GM19193 (cell line): Measurements from ENCODE around the gene HSD17B14.

ENCODE experiments used
- POLR2A ChIP-seq: IDR thresholded peaks from 4 replicates; pipeline ENCODE4 v1.6.1; 2011; ENCODE audit not compliant: insufficient read depth, insufficient read length; ENCODE audit errors: extremely low read depth

The HSD17B14 gene

DNA sequence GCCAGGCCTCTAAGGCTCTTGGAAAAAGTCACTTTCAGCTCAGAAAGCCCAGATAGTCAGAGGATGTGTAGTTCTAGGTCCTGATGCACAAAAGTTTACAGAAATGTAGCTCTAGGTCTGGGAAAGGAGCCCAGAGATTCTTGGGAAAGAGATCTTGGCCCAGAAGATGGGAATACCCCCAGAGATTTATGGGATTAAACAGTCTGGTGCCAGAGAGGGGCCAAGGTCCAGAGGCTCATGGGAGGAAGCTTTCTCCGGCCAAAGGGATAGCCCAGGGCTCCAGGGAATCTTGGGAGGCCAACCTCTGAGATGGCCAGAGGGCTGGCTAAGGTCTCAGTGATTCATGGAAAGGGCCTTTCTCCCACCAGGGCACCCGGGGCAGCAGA, 40.6 kb downstream of the HSD17B14 start:
- no peak for TF ChIP-seq POLR2A

DNA sequence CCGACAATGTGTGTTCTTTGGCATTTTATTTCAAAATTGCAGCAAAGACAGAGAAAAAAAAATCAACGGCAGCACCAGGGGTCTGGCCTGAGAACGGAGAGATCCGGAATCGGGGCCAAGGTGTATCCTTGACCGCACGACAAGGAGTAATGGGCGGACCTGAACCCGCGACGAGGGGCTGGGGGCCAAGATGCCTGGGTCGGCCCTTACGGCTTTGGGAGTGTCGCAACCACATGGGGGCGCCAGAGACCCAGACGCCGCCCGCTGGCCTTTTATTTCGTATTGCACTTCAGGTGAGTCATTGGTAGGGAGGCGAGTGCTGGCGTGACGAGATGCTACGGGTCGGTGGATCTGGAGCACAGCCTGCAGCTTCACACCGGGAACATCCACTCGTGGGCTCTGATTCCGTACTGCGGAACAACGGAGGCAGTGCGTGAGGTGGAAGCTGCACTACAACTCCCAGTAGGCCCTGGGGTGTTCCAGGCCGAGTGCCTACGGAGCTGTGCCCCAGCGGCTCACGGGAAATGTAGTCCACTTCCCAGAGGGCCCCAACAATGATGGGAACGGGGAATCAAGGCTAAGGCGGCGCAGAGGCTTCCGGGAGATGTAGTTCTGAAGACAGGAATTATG, 41.1 kb downstream of the HSD17B14 start:
- TF ChIP-seq POLR2A = peak; percentile 30

DNA sequence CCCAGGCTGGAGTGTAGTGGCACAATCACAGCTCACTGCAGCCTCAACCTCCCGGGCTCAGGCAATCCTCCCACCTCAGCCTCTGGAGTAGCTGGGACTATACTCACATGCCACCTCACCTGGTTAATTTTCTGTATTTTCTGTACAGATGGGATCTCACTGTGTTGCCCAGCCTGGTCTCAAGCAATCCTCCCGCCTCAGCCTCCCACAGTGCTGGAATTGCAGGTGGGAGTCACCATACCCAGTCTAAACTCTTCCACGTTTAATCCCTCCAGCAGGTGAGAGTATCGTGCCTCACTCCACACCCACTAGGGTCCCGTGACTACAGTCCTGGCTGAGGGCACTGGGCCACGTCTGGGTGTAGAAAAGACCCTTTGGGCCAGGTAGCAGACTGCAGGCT, 42.0 kb downstream of the HSD17B14 start:
- no peak for TF ChIP-seq POLR2A

DNA sequence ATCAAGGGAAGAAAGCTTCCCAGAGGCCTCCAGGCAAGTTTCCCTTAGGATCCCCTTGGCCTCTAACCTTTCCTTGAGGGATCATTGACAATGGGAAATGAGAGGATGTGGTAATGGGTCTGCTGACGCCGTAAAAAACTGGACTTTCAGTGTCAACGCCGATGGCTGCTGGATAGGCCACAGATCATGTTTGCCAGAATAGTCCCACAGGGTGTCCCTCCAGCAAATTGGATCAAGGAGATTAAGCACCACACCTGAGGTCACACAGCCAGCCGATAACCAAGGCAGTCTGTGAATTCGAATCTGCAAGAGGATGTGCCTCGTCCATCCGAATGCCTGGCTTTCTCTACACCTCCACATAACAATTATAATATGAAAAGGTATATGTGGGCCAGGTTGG, 43.0 kb downstream of the HSD17B14 start:
- TF ChIP-seq POLR2A = no peak

DNA sequence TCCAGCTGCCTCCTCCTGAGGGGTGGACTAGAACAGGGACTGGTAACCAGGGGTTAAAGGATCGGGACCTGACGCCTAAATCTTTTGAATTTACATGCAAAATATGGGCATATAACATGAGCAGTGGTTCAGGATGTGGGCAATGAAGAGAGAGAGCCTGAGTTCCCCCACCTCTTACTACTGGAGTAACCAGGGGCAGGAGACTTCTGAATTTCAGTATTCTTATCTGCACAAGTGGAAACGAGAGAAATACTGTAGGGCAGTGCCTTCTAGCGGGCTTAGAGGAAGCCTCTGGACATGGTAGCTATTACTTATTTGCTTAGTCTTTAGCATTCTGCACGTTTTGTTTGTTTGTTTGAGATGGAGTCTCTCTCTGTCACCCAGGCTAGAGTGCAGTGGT, 51.8 kb downstream of the HSD17B14 start:
- no peak for TF ChIP-seq POLR2A

DNA sequence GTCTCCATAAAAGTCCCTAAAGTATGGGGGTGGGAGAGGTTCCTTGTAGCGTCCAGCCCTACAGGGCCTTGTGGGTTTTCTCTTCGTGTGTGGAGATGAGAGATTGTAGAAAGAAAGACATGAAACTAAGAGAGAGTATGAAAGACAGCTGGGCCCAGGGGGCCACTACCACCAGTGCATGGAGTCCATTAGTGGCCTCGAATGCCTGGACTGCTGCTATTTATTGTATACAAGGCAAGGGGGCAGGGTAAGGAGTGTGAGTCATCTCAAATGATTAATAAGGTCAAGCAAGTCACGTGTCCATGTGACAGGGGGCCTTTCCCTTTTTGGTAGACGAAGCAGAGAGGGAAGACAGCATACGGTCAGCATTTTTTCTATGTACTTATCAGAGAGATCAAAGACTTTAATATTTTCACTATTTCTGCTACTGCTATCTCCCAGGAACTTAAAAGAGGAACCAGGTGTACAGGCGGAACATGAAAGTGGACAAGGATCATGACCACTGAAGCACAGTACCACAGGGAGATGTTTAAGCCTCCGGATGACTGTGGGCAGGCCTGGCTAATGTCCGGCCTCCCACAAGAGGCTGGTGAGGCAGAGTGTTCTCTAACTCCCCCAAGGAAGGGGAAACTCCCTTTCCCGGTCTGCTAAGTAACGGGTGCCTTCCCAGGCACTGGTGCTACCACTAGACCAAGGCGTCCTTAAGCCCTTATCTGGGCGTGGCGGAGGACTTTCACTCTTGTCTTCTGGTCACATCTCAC, 55.5 kb downstream of the HSD17B14 start:
- no peak for TF ChIP-seq POLR2A

DNA sequence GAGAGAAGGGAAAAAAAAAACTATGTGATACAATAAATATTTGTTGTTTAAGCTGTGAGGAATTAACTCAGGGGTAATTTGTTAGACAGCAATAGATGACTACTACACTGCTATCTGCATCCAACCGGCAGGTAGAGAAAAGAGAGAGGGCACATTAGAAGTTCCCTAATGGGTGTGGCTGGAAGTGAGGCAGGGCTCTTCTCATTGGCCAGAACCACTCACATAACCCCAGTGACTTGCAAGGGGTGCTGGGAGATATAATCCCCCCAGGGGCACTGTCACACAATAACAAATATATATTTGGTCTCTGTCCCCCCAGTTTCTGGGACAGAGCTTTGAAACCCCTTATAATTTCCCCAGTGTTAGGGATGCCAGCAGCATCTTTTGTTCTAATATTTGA, 56.7 kb downstream of the HSD17B14 start:
- TF ChIP-seq POLR2A = no peak

DNA sequence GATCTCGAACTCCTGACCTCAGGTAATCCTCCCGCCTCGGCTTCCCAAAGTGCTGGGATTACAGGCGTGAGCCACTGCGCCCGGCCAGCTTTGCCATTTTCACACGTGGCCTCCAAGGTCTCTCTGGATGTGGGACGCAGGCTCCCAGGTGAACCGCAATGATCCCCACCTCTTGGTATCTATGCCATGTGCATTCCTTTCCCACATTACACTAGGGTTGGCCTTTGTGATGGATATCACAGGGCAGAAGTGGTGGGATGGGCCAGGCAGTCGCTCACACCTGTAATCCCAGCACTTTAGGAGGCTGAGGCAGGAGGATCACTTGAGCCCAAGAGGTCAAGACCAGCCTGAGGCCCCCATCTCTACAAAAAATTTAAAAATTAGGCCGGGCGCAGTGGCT, 58.6 kb downstream of the HSD17B14 start:
- TF ChIP-seq POLR2A = no peak

DNA sequence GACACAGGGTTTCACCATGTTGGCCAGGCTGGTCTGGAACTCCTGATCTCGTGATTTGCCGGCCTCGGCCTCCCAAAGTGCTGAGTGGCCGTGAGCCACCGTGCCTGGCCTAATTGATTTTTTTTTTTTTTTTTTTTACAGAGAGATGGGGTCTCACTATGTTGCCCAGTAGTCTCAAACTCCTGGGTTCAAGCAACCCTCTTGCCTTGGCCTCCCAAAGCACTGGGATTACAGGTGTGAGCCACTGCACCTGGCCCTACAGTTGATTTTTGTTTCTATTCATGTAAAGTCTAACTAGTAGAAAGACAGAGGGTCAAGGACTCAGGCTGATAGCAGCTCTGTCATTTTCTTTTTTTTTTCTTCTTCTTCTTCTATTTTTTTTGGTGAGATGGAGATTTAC, 59.2 kb downstream of the HSD17B14 start:
- no peak for TF ChIP-seq POLR2A

DNA sequence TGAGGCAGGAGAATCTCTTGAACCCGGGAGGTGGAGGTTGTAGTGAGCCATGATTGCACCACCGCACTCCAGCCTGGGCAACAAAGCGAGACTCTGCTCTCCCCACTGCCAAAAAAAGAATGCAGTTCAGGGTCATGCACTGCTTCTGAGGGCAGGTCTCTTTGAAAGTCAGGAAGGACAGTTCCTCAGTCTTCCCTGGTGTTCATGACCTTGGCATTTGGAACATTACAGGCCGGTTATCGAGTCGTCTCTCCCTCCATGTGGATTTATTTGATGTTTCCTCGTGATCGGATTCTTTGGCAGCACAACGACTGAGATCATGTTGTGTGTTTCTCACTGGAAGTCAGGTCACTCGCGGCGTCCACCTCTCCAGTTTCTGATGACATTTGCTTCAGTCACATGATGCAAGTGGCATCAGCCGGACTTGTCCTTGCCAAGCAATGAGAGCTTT, 63.8 kb downstream of the HSD17B14 start:
- TF ChIP-seq POLR2A = no peak

DNA sequence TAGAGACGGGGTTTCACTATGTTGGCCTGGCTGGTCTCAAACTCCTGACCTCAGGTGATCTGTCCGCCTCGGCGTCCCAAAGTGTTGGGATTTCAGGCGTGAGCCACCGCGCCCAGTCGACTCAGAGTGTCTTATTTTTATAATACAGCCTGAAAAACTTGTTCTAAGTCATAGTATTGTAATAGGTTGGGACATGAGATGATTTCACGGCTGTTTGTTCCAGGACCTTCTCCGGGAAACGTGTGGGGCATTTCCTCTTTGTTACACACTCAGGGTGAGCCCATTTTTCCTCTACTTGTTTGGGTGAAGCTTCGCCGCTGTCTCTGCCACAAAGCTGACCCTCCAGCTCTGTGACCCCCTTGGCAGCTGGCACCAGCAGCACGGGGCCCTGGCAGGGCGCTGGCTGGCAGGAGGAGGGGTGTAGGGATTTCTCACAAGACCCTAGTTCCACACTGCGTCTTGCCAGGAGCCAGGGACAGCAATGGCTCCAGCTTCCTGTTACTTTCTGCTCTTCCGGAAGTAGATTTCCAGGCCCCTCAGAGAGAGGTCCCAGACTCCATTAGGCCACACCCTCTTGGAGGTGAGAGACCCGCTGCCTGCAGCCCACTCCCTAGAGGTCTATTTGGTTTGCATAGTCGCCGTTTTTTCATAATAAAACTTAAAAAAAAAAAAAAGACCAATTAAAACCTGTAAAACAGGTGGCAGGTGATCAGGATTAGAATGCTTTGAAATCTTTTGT, 65.4 kb downstream of the HSD17B14 start:
- TF ChIP-seq POLR2A = no peak

DNA sequence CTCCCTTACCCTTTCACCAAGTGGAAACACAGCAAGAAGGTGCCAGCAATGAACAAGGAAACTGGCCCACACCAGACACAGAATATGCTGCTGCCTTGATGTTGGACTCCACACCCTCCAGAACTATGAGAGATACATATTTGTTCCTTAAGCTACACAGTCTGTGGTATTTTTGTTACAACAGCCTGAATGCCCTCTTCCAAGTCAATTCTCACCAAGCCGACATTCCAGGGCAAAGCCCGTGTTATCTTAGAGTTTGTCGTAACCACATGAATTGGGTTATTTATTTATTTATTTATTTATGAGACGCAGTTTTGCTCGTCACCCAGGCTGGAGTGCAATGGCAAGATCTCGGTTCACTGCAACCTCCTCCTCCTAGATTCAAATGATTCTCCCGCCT, 66.0 kb downstream of the HSD17B14 start:
- no peak for TF ChIP-seq POLR2A

DNA sequence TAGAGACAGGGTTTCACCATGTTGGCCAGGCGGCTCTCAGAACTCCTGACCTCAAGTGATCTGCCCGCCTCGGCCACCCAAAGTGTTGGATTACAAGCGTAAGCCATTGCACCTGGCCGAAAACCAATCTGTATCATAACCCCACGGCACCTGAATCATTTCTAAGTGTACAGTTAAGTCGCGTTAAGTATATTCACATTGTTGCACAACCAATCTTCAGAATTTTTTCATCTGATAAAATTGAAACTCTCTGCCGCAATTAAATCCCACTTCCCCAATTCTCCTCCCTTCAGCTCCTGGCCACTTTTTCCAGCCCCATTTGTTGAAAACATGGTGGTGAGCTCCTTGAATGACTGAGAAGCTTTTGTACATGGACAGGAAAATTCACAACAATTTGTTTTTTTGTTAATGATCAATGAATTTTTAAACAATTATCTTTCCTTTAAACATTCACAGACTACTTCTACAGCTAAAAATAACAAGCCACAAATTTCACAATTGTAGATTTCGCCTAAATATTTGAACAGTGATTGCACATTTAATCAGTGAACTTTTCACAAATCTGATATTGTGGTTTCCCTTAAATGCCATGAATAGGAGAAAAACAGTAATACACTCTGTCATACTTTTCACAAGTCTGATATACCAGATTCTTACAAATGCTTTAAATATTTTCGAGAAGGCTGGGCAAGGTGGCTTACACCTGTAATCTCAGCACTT, 67.1 kb downstream of the HSD17B14 start:
- TF ChIP-seq POLR2A = no peak
